CD4-positive, alpha-beta T cell treated with Interleukin-12 subunit alpha and Interleukin-12 subunit beta, for 1 hour (primary cell): ENCODE data around the gene NRP1.
A peak's percentile ranks its signal among the peaks of the same experiment; 100 is the strongest.
"Not testable (repeated sequence)": the region's sequence is repeated elsewhere in the genome, so short reads cannot be mapped to it uniquely, and the experiment has no call there.

Experiments
- DNase-seq: peaks from one replicate; pipeline ENCODE4 v3.0.0-alpha.2; 2020

The NRP1 gene

GRCh38 chr10:33233635-33234034 is 100.8 kb downstream of the NRP1 start:
- no peak for DNase-seq

- DNase-seq: no peak
Observed at GRCh38 chr10:33233221-33233620, 101.2 kb downstream of the NRP1 start.

GRCh38 chr10:33231621-33232350 is 102.7 kb downstream of the NRP1 start:
- DNase-seq: no peak

GRCh38 chr10:33229949-33230267 is 104.6 kb downstream of the NRP1 start:
- DNase-seq: no peak

- DNase-seq: no peak
Observed at GRCh38 chr10:33229252-33229948, 105.1 kb downstream of the NRP1 start.

GRCh38 chr10:33228426-33228825 is 106.0 kb downstream of the NRP1 start:
- DNase-seq: no peak

- no peak for DNase-seq
Observed at GRCh38 chr10:33227489-33227888, 107.0 kb downstream of the NRP1 start.

- DNase-seq: no peak
Observed at GRCh38 chr10:33224251-33224965, 110.1 kb downstream of the NRP1 start.

GRCh38 chr10:33223326-33224000 is 111.0 kb downstream of the NRP1 start:
- no peak for DNase-seq

- not testable (repeated sequence) for DNase-seq
Observed at GRCh38 chr10:33222304-33222703, 112.2 kb downstream of the NRP1 start.

GRCh38 chr10:33217854-33218253 is 116.6 kb downstream of the NRP1 start:
- no peak for DNase-seq

- no peak for DNase-seq
Observed at GRCh38 chr10:33216661-33217427, 117.6 kb downstream of the NRP1 start.

- DNase-seq: no peak
Observed at GRCh38 chr10:33215635-33216034, 118.8 kb downstream of the NRP1 start.

- DNase-seq: no peak
Observed at GRCh38 chr10:33215154-33215553, 119.3 kb downstream of the NRP1 start.

GRCh38 chr10:33214174-33214573 is 120.3 kb downstream of the NRP1 start:
- peak; percentile 11 for DNase-seq

GRCh38 chr10:33212061-33212748 is 122.3 kb downstream of the NRP1 start:
- DNase-seq: no peak

- peak; percentile 20 for DNase-seq
Observed at GRCh38 chr10:33211106-33211878, 123.2 kb downstream of the NRP1 start.

- DNase-seq: no peak
Observed at GRCh38 chr10:33209802-33210201, 124.7 kb downstream of the NRP1 start.

- no peak for DNase-seq
Observed at GRCh38 chr10:33208166-33208565, 126.3 kb downstream of the NRP1 start.

GRCh38 chr10:33204031-33204430 is 130.4 kb downstream of the NRP1 start:
- DNase-seq: no peak

GRCh38 chr10:33201971-33202370 is 132.5 kb downstream of the NRP1 start:
- no peak for DNase-seq
